ENCODE results near the gene SLC35E3. TPM values are rescaled to one million over a fixed set of nuclear protein-coding genes. Genes with fewer than 3 reads are reported as not detected.

SLC35E3 gene
- total and polyA plus RNA-seq, 2 donors (not counting 1 experiment from before 2014, with no cell fraction given): 4.1 to 11.1 TPM

- H2AFZ ChIP-seq (ENCODE audit: low read length): no peak overlapping the region
- H3K4me1 ChIP-seq (ENCODE audit: control insufficient read depth, extremely low read depth, insufficient read depth, low read length): no peaks in the 10 kb centered on the region
- no peak overlapping the region for H3K4me3 ChIP-seq (replicated peaks in 1 of 4; ENCODE audit: control extremely low read depth in 1 of 4, insufficient read depth in 1 of 4, low read depth in 3 of 4, low read length in 4 of 4)
- H3K9me3 ChIP-seq (ENCODE audit: control insufficient read depth, insufficient read depth, low read depth, low read length): no peaks in the 10 kb centered on the region
- H3K27ac ChIP-seq (ENCODE audit: insufficient read depth, low read length): no peak overlapping the region
- no peaks in the 10 kb centered on the region for H4K20me1 ChIP-seq (ENCODE audit: control insufficient read depth, extremely low read depth, insufficient read depth, low read length)
- H3K79me2 ChIP-seq (ENCODE audit: control insufficient read depth, insufficient read depth, low read length): no peaks in the 10 kb centered on the region
- H3K27me3 ChIP-seq (ENCODE audit: control insufficient read depth, insufficient read depth, low read length): no peaks in the 10 kb centered on the region
- H3K9ac ChIP-seq (ENCODE audit: insufficient read depth, low read length): no peak overlapping the region
- TF ChIP-seq EZH2 (IDR thresholded peaks at IDR 0.05; ENCODE audit: low read length, missing control alignments): no peak
- TF ChIP-seq, protein P1, sequence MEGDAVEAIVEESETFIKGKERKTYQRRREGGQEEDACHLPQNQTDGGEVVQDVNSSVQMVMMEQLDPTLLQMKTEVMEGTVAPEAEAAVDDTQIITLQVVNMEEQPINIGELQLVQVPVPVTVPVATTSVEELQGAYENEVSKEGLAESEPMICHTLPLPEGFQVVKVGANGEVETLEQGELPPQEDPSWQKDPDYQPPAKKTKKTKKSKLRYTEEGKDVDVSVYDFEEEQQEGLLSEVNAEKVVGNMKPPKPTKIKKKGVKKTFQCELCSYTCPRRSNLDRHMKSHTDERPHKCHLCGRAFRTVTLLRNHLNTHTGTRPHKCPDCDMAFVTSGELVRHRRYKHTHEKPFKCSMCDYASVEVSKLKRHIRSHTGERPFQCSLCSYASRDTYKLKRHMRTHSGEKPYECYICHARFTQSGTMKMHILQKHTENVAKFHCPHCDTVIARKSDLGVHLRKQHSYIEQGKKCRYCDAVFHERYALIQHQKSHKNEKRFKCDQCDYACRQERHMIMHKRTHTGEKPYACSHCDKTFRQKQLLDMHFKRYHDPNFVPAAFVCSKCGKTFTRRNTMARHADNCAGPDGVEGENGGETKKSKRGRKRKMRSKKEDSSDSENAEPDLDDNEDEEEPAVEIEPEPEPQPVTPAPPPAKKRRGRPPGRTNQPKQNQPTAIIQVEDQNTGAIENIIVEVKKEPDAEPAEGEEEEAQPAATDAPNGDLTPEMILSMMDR (conservative IDR thresholded peaks at IDR 0.05 in 1 of 2, IDR thresholded peaks at IDR 0.05 in 1 of 2; ENCODE audit: low read depth in 1 of 2, low read length in 2 of 2): no peak
- H3K4me2 ChIP-seq (ENCODE audit: extremely low read depth, insufficient read depth, low read length): no peak overlapping the region
- no peak for DNase-seq (ENCODE audit: low read depth in 2 of 2)
- no peaks in the 10 kb centered on the region for H3K36me3 ChIP-seq (ENCODE audit: control insufficient read depth, insufficient read depth, low read length)
These were observed 24.0 kb downstream of the SLC35E3 start for GRCh38 chr12:68769941-68770340.

DNA sequence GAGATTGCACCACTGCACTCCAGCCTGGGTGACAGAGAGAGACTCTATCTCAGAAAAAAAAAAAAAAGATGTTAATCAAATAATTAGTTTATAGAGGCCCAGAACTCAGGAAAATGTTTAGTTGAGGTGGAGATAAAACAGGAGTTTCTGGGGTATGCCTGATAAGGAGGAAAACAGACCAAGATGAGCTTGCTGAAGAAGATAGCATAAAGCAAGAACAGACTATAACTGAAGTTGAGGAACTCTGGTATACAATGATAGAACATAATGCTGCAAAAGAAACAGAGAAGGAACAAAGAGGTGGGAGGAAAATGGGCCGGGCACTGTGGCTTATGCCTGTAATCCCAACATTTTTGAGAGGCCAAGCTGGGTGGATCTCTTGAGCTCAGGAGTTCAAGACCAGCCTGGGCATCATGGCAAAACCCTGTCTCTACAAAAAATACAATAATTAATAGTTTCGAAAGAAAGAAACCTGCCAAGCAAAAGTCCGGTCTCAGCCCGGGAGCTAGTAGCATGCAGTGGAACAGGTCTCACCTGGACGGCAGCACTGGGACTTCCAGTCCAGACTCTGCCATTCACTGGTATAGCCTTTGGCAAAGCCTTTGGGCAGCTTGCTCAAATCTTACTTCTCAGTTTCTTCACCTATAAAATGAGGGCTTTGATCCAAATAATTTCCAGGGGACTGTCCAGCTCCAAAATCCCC, 25.4 kb downstream of the SLC35E3 start:
- no peak for DNase-seq (ENCODE audit: low read depth in 2 of 2)
- Histone ChIP-seq H4K20me1 (ENCODE audit: control insufficient read depth, extremely low read depth, insufficient read depth, low read length) (no peaks in the 10 kb centered on the region), H3K4me3 (replicated peaks in 1 of 4; ENCODE audit: control extremely low read depth in 1 of 4, insufficient read depth in 1 of 4, low read depth in 3 of 4, low read length in 4 of 4) (no peak overlapping the region), H3K27ac (ENCODE audit: insufficient read depth, low read length) (no peak overlapping the region), H3K4me1 (ENCODE audit: control insufficient read depth, extremely low read depth, insufficient read depth, low read length) (no peaks in the 10 kb centered on the region), H3K27me3 (ENCODE audit: control insufficient read depth, insufficient read depth, low read length) (no peaks in the 10 kb centered on the region), H3K36me3 (ENCODE audit: control insufficient read depth, insufficient read depth, low read length) (no peaks in the 10 kb centered on the region), H3K4me2 (ENCODE audit: extremely low read depth, insufficient read depth, low read length) (no peak overlapping the region), H2AFZ (ENCODE audit: low read length) (no peak overlapping the region), H3K9ac (ENCODE audit: insufficient read depth, low read length) (no peak overlapping the region), H3K79me2 (ENCODE audit: control insufficient read depth, insufficient read depth, low read length) (no peaks in the 10 kb centered on the region), H3K9me3 (ENCODE audit: control insufficient read depth, insufficient read depth, low read depth, low read length) (no peaks in the 10 kb centered on the region)
- TF ChIP-seq, protein P1 (conservative IDR thresholded peaks at IDR 0.05 in 1 of 2, IDR thresholded peaks at IDR 0.05 in 1 of 2; ENCODE audit: low read depth in 1 of 2, low read length in 2 of 2): no peak
- TF ChIP-seq EZH2 (IDR thresholded peaks at IDR 0.05; ENCODE audit: low read length, missing control alignments): no peak

DNA sequence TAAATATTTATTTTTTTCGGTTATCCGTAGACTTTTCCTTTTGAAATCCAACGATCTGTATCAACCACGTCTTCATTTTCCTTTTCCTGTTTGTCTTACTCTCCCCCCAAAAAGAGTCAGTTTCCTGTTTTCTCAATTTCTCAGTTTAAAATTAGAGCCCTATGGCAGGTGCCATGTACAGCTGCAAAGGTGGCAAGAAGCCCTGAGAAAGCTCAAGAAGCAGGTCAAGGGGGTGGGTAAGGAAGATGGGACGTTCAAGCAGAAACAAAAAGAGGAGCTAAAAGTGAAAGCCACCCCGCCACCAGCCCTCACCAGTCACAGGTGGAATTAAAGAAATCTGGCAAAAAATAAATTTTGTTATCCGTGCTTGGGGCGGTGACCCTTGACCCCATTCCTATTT, 26.7 kb downstream of the SLC35E3 start:
- TF ChIP-seq EZH2 (IDR thresholded peaks at IDR 0.05; ENCODE audit: low read length, missing control alignments): no peak
- TF ChIP-seq, protein P1 (conservative IDR thresholded peaks at IDR 0.05 in 1 of 2, IDR thresholded peaks at IDR 0.05 in 1 of 2; ENCODE audit: low read depth in 1 of 2, low read length in 2 of 2): no peak

More for the DNA sequence above, 26.7 kb downstream of the SLC35E3 start:
- H3K9ac ChIP-seq (ENCODE audit: insufficient read depth, low read length): no peak overlapping the region
- no peaks in the 10 kb centered on the region for H3K9me3 ChIP-seq (ENCODE audit: control insufficient read depth, insufficient read depth, low read depth, low read length)
- H3K4me3 ChIP-seq (replicated peaks in 1 of 4; ENCODE audit: control extremely low read depth in 1 of 4, insufficient read depth in 1 of 4, low read depth in 3 of 4, low read length in 4 of 4): no peak overlapping the region
- H2AFZ ChIP-seq (ENCODE audit: low read length): no peak overlapping the region
- no peak for DNase-seq (ENCODE audit: low read depth in 2 of 2)
- no peak overlapping the region for H3K27ac ChIP-seq (ENCODE audit: insufficient read depth, low read length)
- no peak overlapping the region for H3K4me2 ChIP-seq (ENCODE audit: extremely low read depth, insufficient read depth, low read length)
- H3K36me3 ChIP-seq (ENCODE audit: control insufficient read depth, insufficient read depth, low read length): no peaks in the 10 kb centered on the region
- no peaks in the 10 kb centered on the region for H4K20me1 ChIP-seq (ENCODE audit: control insufficient read depth, extremely low read depth, insufficient read depth, low read length)
- H3K27me3 ChIP-seq (ENCODE audit: control insufficient read depth, insufficient read depth, low read length): no peaks in the 10 kb centered on the region
- H3K4me1 ChIP-seq (ENCODE audit: control insufficient read depth, extremely low read depth, insufficient read depth, low read length): no peaks in the 10 kb centered on the region
- H3K79me2 ChIP-seq (ENCODE audit: control insufficient read depth, insufficient read depth, low read length): no peaks in the 10 kb centered on the region

All from fibroblast of lung (primary cell).